ENCODE data around the gene KLK4. TPM values are rescaled to one million over a fixed set of nuclear protein-coding genes. Genes with fewer than 3 reads are reported as not detected.

The KLK4 gene
- total RNA-seq, 4 donors from 2014 or later: 1.4 TPM; not detected in 3

DNA sequence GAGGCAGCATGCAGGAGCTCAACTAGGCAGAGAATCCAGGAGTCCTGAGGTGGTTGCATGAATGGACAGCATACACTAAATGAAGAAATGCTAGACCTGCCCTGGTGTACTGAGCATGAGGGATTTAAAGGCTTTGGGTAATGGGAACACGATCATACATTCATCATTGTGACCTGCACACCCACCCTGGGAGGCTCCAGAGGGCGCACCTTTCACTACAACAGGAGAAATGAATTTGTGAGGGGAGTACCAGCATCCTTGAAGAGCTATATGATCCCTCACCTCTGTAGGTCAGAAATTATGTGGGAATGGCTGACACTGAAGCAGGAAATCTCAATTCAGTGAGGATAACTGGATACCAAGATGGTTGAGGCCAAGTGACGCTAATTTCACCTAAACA lies 29.0 kb downstream of the KLK4 start:
- H3K27me3 ChIP-seq: no peaks in the 10 kb centered on the region
- no peaks in the 10 kb centered on the region for H3K4me1 ChIP-seq

GRCh38 chr19:50880241-50880640 lies 31.0 kb downstream of the KLK4 start:
- no peak for TF ChIP-seq POLR2A (IDR thresholded peaks at IDR 0.05)
- TF ChIP-seq, protein P1, sequence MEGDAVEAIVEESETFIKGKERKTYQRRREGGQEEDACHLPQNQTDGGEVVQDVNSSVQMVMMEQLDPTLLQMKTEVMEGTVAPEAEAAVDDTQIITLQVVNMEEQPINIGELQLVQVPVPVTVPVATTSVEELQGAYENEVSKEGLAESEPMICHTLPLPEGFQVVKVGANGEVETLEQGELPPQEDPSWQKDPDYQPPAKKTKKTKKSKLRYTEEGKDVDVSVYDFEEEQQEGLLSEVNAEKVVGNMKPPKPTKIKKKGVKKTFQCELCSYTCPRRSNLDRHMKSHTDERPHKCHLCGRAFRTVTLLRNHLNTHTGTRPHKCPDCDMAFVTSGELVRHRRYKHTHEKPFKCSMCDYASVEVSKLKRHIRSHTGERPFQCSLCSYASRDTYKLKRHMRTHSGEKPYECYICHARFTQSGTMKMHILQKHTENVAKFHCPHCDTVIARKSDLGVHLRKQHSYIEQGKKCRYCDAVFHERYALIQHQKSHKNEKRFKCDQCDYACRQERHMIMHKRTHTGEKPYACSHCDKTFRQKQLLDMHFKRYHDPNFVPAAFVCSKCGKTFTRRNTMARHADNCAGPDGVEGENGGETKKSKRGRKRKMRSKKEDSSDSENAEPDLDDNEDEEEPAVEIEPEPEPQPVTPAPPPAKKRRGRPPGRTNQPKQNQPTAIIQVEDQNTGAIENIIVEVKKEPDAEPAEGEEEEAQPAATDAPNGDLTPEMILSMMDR (IDR thresholded peaks at IDR 0.05): no peak
- no peaks in the 10 kb centered on the region for H3K36me3 ChIP-seq
- H3K27ac ChIP-seq: no peak overlapping the region
- no peak overlapping the region for H3K4me3 ChIP-seq
- H3K9me3 ChIP-seq: no peaks in the 10 kb centered on the region
- DNase-seq: no peak
- H3K4me1 ChIP-seq: peaks cover 0 to 3% (median 0%) of the 10 kb centered on the region in 4 donors
- no peaks in the 10 kb centered on the region for H3K27me3 ChIP-seq

More for the DNA sequence above, 29.0 kb downstream of the KLK4 start:
- H3K27ac ChIP-seq: no peak overlapping the region
- H3K36me3 ChIP-seq: no peaks in the 10 kb centered on the region
- DNase-seq: no peak
- no peaks in the 10 kb centered on the region for H3K9me3 ChIP-seq
- H3K4me3 ChIP-seq: no peak overlapping the region
- TF ChIP-seq, protein P1 (IDR thresholded peaks at IDR 0.05): no peak
- no peak for TF ChIP-seq POLR2A (IDR thresholded peaks at IDR 0.05)

DNA sequence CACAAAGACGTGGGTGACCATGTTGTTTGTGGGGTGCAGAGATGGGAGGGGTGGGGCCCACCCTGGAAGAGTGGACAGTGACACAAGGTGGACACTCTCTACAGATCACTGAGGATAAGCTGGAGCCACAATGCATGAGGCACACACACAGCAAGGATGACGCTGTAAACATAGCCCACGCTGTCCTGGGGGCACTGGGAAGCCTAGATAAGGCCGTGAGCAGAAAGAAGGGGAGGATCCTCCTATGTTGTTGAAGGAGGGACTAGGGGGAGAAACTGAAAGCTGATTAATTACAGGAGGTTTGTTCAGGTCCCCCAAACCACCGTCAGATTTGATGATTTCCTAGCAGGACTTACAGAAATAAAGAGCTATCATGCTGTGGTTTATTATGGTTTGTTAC lies 32.3 kb downstream of the KLK4 start:
- TF ChIP-seq, protein P1 (IDR thresholded peaks at IDR 0.05): no peak
- no peak for TF ChIP-seq POLR2A (IDR thresholded peaks at IDR 0.05)
- no peak for DNase-seq

GRCh38 chr19:50877338-50877737 lies 33.9 kb downstream of the KLK4 start:
- no peak for DNase-seq
- H3K4me1 ChIP-seq: peaks cover 0 to 3% (median 0%) of the 10 kb centered on the region in 4 donors
- H3K27me3 ChIP-seq: no peaks in the 10 kb centered on the region
- no peaks in the 10 kb centered on the region for H3K36me3 ChIP-seq
- no peaks in the 10 kb centered on the region for H3K9me3 ChIP-seq
- no peak overlapping the region for H3K4me3 ChIP-seq
- no peak overlapping the region for H3K27ac ChIP-seq
- TF ChIP-seq POLR2A (IDR thresholded peaks at IDR 0.05): no peak
- TF ChIP-seq, protein P1 (IDR thresholded peaks at IDR 0.05): no peak

More for the DNA sequence above, 32.3 kb downstream of the KLK4 start:
- H3K9me3 ChIP-seq: no peaks in the 10 kb centered on the region
- no peaks in the 10 kb centered on the region for H3K36me3 ChIP-seq
- H3K27me3 ChIP-seq: no peaks in the 10 kb centered on the region
- H3K4me1 ChIP-seq: peaks cover 0 to 3% (median 0%) of the 10 kb centered on the region in 4 donors
- no peak overlapping the region for H3K4me3 ChIP-seq
- H3K27ac ChIP-seq: no peak overlapping the region

DNA sequence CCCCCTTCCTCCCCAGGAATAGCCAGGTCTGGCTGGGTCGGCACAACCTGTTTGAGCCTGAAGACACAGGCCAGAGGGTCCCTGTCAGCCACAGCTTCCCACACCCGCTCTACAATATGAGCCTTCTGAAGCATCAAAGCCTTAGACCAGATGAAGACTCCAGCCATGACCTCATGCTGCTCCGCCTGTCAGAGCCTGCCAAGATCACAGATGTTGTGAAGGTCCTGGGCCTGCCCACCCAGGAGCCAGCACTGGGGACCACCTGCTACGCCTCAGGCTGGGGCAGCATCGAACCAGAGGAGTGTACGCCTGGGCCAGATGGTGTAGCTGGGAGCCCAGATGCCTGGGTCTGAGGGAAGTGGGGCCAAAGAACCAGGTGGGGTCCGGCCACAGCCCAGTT lies 34.7 kb downstream of the KLK4 start:
- H3K4me1 ChIP-seq: peaks cover 0 to 3% (median 0%) of the 10 kb centered on the region in 4 donors
- DNase-seq: no peak
- no peak overlapping the region for H3K4me3 ChIP-seq
- H3K27me3 ChIP-seq: no peaks in the 10 kb centered on the region
- no peaks in the 10 kb centered on the region for H3K9me3 ChIP-seq
- no peaks in the 10 kb centered on the region for H3K36me3 ChIP-seq
- no peak for TF ChIP-seq POLR2A (IDR thresholded peaks at IDR 0.05)
- TF ChIP-seq, protein P1 (IDR thresholded peaks at IDR 0.05): no peak
- no peak overlapping the region for H3K27ac ChIP-seq
